Neuron (in vitro differentiated cells): Measurements from ENCODE around the gene HPD.
"Not testable (repeated sequence)": the region's sequence is repeated elsewhere in the genome, so short reads cannot be mapped to it uniquely, and the experiment has no call there.

Source experiments
- H2AFZ ChIP-seq: one replicate; pipeline ENCODE4 v1.6.1; 2013; ENCODE audit warnings: low read depth, mild to moderate bottlenecking, inconsistent platforms, low read length, moderate library complexity
- H3K27me3 ChIP-seq: one replicate; pipeline ENCODE4 v1.6.1; 2013; ENCODE audit warnings: low read length; ENCODE audit not compliant: insufficient read depth
- H3K36me3 ChIP-seq: one replicate; pipeline ENCODE4 v1.6.1; 2013; ENCODE audit warnings: low read length; ENCODE audit not compliant: insufficient read depth
- H3K4me1 ChIP-seq: one replicate; pipeline ENCODE4 v1.6.1; 2013; ENCODE audit warnings: low read length; ENCODE audit not compliant: insufficient read depth
- H3K4me3 ChIP-seq: 2 replicates; pipeline ENCODE4 v1.5.1; 2013; ENCODE audit warnings: mild to moderate bottlenecking, low read length, moderate library complexity
- H3K9me3 ChIP-seq: one replicate; pipeline ENCODE4 v1.6.1; 2013; ENCODE audit warnings: low read length

HPD gene

DNA sequence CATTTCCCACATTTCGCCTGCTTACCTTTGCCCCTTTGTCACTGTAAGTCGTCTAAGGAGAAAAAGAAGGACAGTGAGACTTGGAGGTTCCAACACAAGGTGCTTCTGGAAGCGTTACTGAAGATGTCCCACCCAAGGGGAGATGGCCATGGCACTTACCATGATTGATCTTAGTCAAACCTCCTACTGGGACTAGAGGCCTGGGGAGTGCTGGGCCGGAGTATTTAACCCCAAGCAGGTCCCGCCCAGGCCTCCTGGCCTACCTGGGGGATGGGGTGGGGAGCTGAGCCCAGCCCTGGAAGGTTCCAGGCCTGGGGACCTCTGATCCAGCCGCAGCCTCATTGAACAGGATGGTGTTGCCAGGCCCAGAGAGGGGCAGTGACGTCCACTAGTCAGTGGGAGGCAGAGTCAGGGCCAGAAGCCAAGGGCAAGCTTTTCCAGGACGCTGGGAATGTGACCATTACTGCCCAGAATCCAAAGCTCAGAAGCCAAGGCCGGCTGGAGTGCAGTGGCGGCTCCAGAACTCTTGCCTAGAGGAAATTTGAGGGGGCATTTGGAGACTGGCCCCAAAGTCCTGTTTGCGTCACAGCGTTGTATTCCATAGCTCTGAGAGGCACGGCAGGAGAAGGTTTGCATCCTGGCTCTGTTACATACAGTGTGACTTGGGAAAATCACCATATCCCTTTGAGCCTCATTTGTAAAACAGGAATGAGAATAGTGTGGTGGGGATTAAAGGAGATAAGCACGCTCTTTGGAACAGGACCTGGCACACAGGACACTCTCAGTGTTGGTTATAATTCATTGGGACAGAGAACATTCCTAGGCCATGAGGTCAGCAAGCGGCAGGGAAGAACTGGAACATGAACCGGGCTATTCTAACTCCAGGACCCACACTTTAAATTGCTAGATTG lies at the start of gene HPD:
Gene HPD, minus strand, starts transcription at position 198 of the 911 bp plus-strand sequence. Its CDS starts 36 bp downstream, at position 162.
- no peak within 1 kb of the TSS for H3K4me3 ChIP-seq
- H3K9me3 ChIP-seq: no peaks in the 10 kb centered on the region
- H3K36me3 ChIP-seq: no peaks in the 10 kb centered on the region
- no peaks in the 10 kb centered on the region for H3K27me3 ChIP-seq
- H3K4me1 ChIP-seq: peaks cover 22% of the 10 kb centered on the region
- H2AFZ ChIP-seq: no peak within 1 kb of the TSS

DNA sequence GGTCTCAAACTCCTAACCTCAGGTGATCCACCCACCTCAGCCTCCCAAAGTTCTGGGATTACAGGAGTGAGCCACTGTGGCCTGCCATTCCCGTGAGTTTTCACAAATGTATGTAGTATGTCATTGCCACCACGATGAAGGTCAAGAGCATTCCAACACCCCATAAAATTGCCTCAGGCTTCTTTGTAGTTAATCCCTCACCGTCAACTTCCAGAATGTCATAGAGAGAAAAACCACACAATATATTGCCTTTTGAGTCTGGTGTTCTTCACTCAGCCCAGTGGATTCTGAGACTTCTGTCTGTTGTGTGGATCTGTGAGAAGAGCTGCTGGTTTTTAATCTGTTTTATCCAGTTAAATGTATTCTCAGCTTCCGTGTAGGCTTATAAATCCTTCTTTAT lies 47.1 kb upstream of the HPD start:
- H3K36me3 ChIP-seq: peaks cover 63% of the 10 kb centered on the region
- H3K27me3 ChIP-seq: no peaks in the 10 kb centered on the region
- H3K4me3 ChIP-seq: no peak overlapping the region
- no peaks in the 10 kb centered on the region for H3K4me1 ChIP-seq
- H2AFZ ChIP-seq: no peak overlapping the region
- peaks cover 8% of the 10 kb centered on the region for H3K9me3 ChIP-seq

- Histone ChIP-seq H3K27me3 (no peaks in the 10 kb centered on the region), H2AFZ (no peak overlapping the region), H3K9me3 (peaks cover 6% of the 10 kb centered on the region), H3K4me3 (no peak overlapping the region), H3K36me3 (peaks cover 71% of the 10 kb centered on the region), H3K4me1 (no peaks in the 10 kb centered on the region)
Observed at GRCh38 chr12:121903202-121903601, 44.5 kb upstream of the HPD start.

- no peak overlapping the region for H2AFZ ChIP-seq
- peaks cover 72% of the 10 kb centered on the region for H3K36me3 ChIP-seq
- H3K9me3 ChIP-seq: peaks cover 6% of the 10 kb centered on the region
- H3K4me1 ChIP-seq: no peaks in the 10 kb centered on the region
- H3K27me3 ChIP-seq: no peaks in the 10 kb centered on the region
- H3K4me3 ChIP-seq: no peak overlapping the region
Observed at GRCh38 chr12:121899590-121899989, 40.9 kb upstream of the HPD start.

DNA sequence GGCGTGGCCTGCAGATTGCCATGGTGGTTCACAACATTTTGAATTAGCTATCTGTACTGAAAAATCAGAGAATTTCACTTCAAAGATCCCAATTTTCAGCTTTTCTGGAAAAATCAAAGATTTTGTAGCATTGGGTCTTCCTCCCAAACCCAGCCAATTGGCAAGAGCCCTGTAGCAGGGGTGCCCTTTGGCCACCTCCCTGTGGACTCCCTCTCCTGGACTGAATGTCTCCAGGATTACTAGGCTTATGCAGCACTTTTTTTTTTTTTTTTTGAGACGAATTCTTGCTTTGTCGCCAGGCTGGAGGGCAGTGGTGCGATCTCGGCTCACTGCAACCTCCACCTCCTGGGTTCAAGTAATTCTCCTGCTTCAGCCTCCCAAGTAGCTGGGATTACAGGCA lies 39.6 kb upstream of the HPD start:
- Histone ChIP-seq H3K4me1 (peaks cover 9% of the 10 kb centered on the region), H3K36me3 (peaks cover 64% of the 10 kb centered on the region), H3K9me3 (peaks cover 5% of the 10 kb centered on the region), H2AFZ (no peak overlapping the region), H3K27me3 (no peaks in the 10 kb centered on the region), H3K4me3 (no peak overlapping the region)

DNA sequence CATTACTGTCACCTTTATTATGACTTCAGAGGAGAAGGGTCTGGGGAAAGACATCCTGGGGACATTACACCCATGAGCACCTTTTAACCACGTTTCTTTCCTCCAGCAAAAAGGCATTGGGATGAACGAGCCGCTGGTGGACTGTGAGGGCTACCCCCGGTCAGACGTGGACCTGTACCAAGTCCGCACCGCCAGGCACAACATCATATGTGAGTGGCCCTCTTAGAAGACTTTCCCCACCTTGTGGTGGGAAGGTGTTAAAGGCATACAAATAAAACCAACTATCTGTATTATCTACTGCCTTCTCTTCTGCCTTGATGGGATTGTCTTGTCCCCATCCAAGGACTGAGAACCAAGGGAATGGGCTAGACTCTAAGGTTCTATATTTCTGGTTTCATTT lies 36.0 kb upstream of the HPD start:
- Histone ChIP-seq H3K4me3 (no peak overlapping the region), H3K4me1 (peaks cover 14% of the 10 kb centered on the region), H3K9me3 (no peaks in the 10 kb centered on the region), H2AFZ (no peak overlapping the region), H3K36me3 (peaks cover 42% of the 10 kb centered on the region), H3K27me3 (no peaks in the 10 kb centered on the region)

- Histone ChIP-seq H3K4me3 (no peak overlapping the region), H2AFZ (no peak overlapping the region), H3K9me3 (no peaks in the 10 kb centered on the region), H3K4me1 (peaks cover 19% of the 10 kb centered on the region), H3K36me3 (peaks cover 36% of the 10 kb centered on the region), H3K27me3 (no peaks in the 10 kb centered on the region)
Observed at GRCh38 chr12:121893961-121894460, 35.4 kb upstream of the HPD start.

DNA sequence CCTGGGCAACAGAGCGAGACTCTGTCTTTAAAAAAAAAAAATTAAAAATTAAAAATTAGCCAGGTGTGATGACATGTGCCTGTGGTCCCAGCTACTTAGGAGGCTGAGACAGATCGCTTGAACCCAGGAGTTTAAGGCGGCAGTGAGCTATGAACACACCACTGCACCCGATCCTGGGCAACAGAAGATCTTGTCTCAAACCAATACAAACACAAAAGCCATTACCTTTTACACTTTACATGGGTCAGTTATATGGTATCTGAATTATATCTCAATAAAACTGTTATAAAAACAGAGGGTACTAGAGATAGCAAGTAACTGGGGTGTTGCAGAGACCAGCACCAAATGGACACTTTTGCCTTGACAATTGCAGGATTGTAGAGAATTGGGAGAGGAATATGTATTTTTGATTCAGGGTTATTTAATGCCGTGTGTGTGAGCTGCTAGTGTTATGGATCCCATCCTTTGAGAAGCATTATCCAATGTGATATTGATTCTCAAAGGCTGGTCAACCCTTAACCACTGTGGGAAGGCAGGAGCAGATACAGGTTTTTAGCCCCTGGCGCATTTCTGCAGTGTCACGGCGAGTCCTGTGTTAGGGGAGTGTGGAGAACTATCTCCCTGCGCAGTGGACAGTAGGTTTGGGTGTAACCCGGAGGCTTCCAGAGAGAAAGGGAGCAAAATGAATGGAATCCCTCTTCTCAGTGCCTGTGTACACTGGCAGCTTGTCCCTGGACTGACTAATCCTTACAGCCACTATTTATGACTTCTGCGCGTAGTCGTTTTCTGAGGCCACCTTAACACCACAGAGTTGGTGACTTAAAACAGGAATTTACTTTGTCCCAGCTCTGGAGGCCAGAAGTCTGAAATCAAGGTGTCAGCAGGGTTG lies 34.3 kb upstream of the HPD start:
- no peaks in the 10 kb centered on the region for H3K27me3 ChIP-seq
- peaks cover 28% of the 10 kb centered on the region for H3K36me3 ChIP-seq

GRCh38 chr12:121889661-121890060 lies 31.0 kb upstream of the HPD start:
- H2AFZ ChIP-seq, H3K27me3 ChIP-seq, H3K36me3 ChIP-seq, H3K9me3 ChIP-seq: not testable (repeated sequence)
- Histone ChIP-seq H3K4me1 (peaks cover 19% of the 10 kb centered on the region), H3K4me3 (peak overlapping the region; percentile 80)

More for the DNA sequence above, 34.3 kb upstream of the HPD start:
- Histone ChIP-seq H3K4me1 (peaks cover 19% of the 10 kb centered on the region), H2AFZ (no peak overlapping the region), H3K4me3 (no peak overlapping the region), H3K9me3 (no peaks in the 10 kb centered on the region)

DNA sequence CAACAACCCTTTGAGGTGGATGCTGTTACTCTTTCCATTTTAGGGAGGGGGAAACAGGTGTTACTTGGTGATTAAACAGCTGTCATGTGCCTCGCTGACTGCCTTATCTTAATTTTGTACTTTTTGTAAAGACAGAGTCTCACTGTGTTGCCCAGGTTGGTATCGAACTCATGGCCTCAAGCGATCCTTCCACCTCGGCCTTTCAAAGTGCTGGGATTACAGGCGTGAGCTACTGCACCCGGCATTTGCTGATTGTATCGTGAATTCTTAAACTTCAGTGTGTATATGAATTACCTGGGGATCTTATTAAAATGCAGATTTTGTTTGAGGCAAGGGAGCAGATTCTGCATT lies 30.6 kb upstream of the HPD start:
- H3K36me3 ChIP-seq: peaks cover 8% of the 10 kb centered on the region
- peak overlapping the region; percentile 40 for H2AFZ ChIP-seq
- H3K27me3 ChIP-seq: no peaks in the 10 kb centered on the region
- peaks cover 19% of the 10 kb centered on the region for H3K4me1 ChIP-seq
- H3K9me3 ChIP-seq: no peaks in the 10 kb centered on the region
- H3K4me3 ChIP-seq: peak overlapping the region; percentile 80

DNA sequence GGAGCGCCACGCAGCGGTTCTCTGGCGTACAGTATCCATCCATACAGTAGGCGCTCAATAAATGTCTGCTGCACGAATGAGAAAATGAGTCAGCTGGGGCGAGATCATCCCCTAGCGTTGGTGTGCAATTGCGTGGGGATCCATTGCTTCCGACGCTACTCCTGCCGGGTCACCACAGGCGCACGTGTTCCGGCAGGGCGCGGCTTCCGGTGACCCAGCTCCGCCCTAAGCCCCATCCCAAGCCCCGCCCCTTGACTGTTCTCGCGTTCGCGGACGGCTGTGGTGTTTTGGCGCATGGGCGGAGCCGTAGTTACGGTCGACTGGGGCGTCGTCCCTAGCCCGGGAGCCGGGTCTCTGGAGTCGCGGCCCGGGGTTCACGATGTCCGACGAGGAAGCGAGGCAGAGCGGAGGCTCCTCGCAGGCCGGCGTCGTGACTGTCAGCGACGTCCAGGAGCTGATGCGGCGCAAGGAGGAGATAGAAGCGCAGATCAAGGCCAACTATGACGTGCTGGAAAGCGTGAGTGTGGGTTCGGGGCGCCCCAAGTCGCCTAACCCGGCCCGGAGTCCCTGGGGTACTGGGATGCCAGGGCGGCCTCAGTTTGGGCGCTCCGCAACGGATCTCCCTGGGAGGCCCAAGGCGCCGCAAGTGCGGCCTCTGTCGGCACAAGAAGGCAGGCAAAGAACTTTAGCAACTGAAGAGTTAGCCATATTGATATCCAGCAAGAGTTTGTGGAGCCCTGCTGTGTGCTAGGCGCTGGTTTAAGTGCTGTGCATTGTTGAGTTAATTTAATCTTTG lies 30.0 kb upstream of the HPD start, which contains the start of gene PSMD9:
Gene PSMD9, plus strand, starts transcription at position 313 of the 796 bp plus-strand sequence. Its CDS starts 67 bp downstream, at position 380.
- Histone ChIP-seq H3K4me1 (peaks cover 13% of the 10 kb centered on the region), H3K27me3 (no peaks in the 10 kb centered on the region), H3K36me3 (peaks cover 7% of the 10 kb centered on the region), H2AFZ (peak within 1 kb of the TSS; percentile 40), H3K9me3 (no peaks in the 10 kb centered on the region), H3K4me3 (peak within 1 kb of the TSS; percentile 80)

- H2AFZ ChIP-seq: peak overlapping the region; percentile 1
- peak overlapping the region; percentile 80 for H3K4me3 ChIP-seq
- H3K36me3 ChIP-seq: peaks cover 7% of the 10 kb centered on the region
- peaks cover 2% of the 10 kb centered on the region for H3K27me3 ChIP-seq
- peaks cover 10% of the 10 kb centered on the region for H3K4me1 ChIP-seq
- H3K9me3 ChIP-seq: no peaks in the 10 kb centered on the region
Observed at GRCh38 chr12:121888083-121888477, 29.4 kb upstream of the HPD start.
